ENCODE measurements around the gene KIF2C.

DNA sequence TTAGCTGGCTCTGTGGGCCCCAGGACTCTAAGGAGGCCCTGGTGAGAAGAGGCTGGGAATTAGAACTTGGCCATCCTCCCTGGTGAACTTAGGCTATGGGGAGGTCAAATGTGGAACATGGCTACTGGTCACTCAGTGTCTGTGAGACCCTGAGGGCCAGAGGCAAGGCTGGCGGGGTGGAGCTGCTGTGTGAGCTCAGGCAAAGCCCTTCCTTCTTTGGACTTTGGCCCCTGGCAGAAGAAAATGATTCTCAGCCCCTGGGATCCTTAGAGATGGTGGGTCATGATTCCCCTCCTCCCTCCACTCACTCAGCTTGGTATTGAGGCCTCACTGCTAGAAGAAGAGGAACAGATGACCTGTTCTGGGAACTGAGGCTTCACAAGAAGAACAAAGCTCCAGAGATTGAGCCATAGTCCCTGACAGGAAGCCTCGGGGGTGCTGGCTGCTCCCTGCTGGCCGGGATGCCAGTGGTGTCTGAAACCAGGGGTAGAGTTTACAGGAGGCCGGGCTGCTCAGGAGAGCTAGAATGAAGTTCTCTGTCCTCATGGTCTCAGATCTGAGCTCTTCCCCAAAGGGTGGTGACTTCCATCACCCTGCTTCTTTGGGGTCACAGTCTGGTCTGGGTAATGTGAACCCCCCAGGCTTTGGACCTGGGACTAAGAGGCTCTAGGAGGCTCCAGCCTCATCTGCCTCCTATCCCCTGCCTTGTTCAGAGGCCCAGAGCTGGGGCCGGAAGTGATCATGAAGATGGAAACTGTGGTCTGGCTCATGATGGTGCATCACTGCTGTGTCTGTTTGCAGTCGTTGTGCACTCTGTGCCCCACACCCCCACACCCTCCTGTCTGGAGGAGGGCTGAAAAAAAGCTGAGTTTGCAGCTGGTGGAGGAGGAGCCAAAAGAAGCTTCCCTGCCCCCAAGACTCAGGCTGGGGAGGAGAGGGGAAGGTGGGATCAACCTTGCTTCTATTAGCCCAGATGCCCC is 69.6 kb downstream of the KIF2C start:
- no peak for TF ChIP-seq RAD21 (conservative IDR thresholded peaks at IDR 0.05)
- no peak for TF ChIP-seq POLR2AphosphoS5 (IDR thresholded peaks at IDR 0.05)

Measured in neural cell (in vitro differentiated cells).